ENCODE measurements around the gene FAM107B.

- TF ChIP-seq CTCF (IDR thresholded peaks at IDR 0.05; ENCODE audit: extremely low read depth in 1 of 2, insufficient read depth in 1 of 2, low read depth in 1 of 2, low read length in 2 of 2) (no peak), POLR2AphosphoS5 (IDR thresholded peaks at IDR 0.05; ENCODE audit: insufficient read depth, low read depth, low read length) (no peak), EZH2 (IDR thresholded peaks at IDR 0.05; ENCODE audit: borderline replicate concordance, low read depth, low read length, severe bottlenecking) (no peak), POLR2A (IDR thresholded peaks at IDR 0.05; ENCODE audit: low read depth, low read length) (no peak)
- TF ChIP-seq, protein P1, sequence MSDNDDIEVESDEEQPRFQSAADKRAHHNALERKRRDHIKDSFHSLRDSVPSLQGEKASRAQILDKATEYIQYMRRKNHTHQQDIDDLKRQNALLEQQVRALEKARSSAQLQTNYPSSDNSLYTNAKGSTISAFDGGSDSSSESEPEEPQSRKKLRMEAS (IDR thresholded peaks at IDR 0.05; ENCODE audit: insufficient read depth, insufficient read length) = no peak
Observed at GRCh38 chr10:14654821-14655382, 119.8 kb downstream of the FAM107B start.

Measured in endothelial cell of umbilical vein (primary cell).